ENCODE measurements around the gene CATSPERE. TPM values are rescaled to one million over a fixed set of nuclear protein-coding genes. Genes with fewer than 3 reads are reported as not detected.

The CATSPERE gene
- total RNA-seq, 1 donor from 2014 or later: 1.1 TPM

DNA sequence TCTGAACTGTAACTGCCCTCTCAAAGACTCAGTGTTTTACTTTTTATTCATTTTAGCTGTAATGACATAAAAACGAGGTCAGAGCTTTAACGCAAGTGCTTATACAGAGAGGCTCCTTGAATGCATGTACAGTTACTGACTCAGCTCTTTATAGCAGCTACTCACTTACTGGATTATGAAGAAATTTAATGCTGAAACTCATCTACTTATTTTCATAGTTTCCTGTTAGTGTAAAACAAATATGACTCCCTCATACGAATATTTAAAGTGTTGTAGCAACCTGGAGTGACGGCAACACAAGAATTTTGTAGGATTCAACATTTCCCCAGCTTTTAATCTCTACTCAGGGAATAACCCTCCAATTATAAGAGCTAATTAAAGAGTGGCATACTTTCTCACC lies 42.0 kb upstream of the CATSPERE start:
- TF ChIP-seq CTCF (IDR thresholded peaks at IDR 0.05; ENCODE audit: unreplicated experiment): no peak
- Mint-ChIP-seq H3K36me3 (ENCODE audit: low read depth, unreplicated experiment) (peaks cover 16% of the 10 kb centered on the region), H3K27ac (ENCODE audit: unreplicated experiment) (no peak overlapping the region), H3K4me1 (ENCODE audit: unreplicated experiment) (no peaks in the 10 kb centered on the region), H3K4me3 (ENCODE audit: unreplicated experiment) (no peak overlapping the region), H3K27me3 (ENCODE audit: unreplicated experiment) (no peaks in the 10 kb centered on the region), H3K9me3 (ENCODE audit: unreplicated experiment) (no peaks in the 10 kb centered on the region)
- no peak for DNase-seq (ENCODE audit: low spot score)

GRCh38 chr1:244422174-244422573 lies 38.9 kb upstream of the CATSPERE start:
- Mint-ChIP-seq H3K27me3 (ENCODE audit: unreplicated experiment) (no peaks in the 10 kb centered on the region), H3K36me3 (ENCODE audit: low read depth, unreplicated experiment) (peaks cover 8% of the 10 kb centered on the region), H3K9me3 (ENCODE audit: unreplicated experiment) (no peaks in the 10 kb centered on the region), H3K4me3 (ENCODE audit: unreplicated experiment) (no peak overlapping the region), H3K4me1 (ENCODE audit: unreplicated experiment) (no peaks in the 10 kb centered on the region), H3K27ac (ENCODE audit: unreplicated experiment) (no peak overlapping the region)
- TF ChIP-seq CTCF (IDR thresholded peaks at IDR 0.05; ENCODE audit: unreplicated experiment): no peak
- DNase-seq (ENCODE audit: low spot score): no peak

- TF ChIP-seq CTCF (IDR thresholded peaks at IDR 0.05; ENCODE audit: unreplicated experiment): no peak
- no peak for DNase-seq (ENCODE audit: low spot score)
- peaks cover 13% of the 10 kb centered on the region for H3K4me1 Mint-ChIP-seq (ENCODE audit: unreplicated experiment)
- no peak overlapping the region for H3K4me3 Mint-ChIP-seq (ENCODE audit: unreplicated experiment)
- no peaks in the 10 kb centered on the region for H3K27me3 Mint-ChIP-seq (ENCODE audit: unreplicated experiment)
- H3K36me3 Mint-ChIP-seq (ENCODE audit: low read depth, unreplicated experiment): peaks cover 3% of the 10 kb centered on the region
- H3K9me3 Mint-ChIP-seq (ENCODE audit: unreplicated experiment): no peaks in the 10 kb centered on the region
- no peak overlapping the region for H3K27ac Mint-ChIP-seq (ENCODE audit: unreplicated experiment)
Measured at GRCh38 chr1:244424649-244425334, 36.3 kb upstream of the CATSPERE start.

DNA sequence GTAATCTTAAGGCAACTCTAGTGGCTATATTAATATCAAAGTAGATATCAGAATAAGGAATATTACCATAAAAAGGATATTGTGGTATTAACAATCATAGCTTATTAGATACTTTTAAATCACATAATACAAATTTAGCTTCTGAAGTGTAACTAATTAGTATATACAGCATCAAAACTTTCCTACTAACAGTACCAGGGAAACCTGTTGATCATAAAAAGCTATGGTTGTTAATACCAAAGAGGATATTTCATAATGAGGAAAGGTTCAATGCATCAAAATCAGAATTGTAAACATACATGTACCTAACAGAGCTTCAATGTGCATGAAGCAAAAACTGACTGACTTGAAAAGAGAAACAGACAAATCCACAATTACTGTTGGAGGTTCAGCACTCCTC lies 33.4 kb upstream of the CATSPERE start:
- Mint-ChIP-seq H3K4me3 (ENCODE audit: unreplicated experiment) (no peak overlapping the region), H3K4me1 (ENCODE audit: unreplicated experiment) (peaks cover 13% of the 10 kb centered on the region), H3K27me3 (ENCODE audit: unreplicated experiment) (no peaks in the 10 kb centered on the region), H3K27ac (ENCODE audit: unreplicated experiment) (no peak overlapping the region), H3K9me3 (ENCODE audit: unreplicated experiment) (no peaks in the 10 kb centered on the region), H3K36me3 (ENCODE audit: low read depth, unreplicated experiment) (peaks cover 3% of the 10 kb centered on the region)
- DNase-seq (ENCODE audit: low spot score): no peak
- TF ChIP-seq CTCF (IDR thresholded peaks at IDR 0.05; ENCODE audit: unreplicated experiment): no peak

GRCh38 chr1:244429818-244430217 lies 31.3 kb upstream of the CATSPERE start:
- DNase-seq (ENCODE audit: low spot score): no peak
- no peaks in the 10 kb centered on the region for H3K27me3 Mint-ChIP-seq (ENCODE audit: unreplicated experiment)
- H3K4me1 Mint-ChIP-seq (ENCODE audit: unreplicated experiment): peaks cover 13% of the 10 kb centered on the region
- no peak for TF ChIP-seq CTCF (IDR thresholded peaks at IDR 0.05; ENCODE audit: unreplicated experiment)
- no peak overlapping the region for H3K4me3 Mint-ChIP-seq (ENCODE audit: unreplicated experiment)
- no peak overlapping the region for H3K27ac Mint-ChIP-seq (ENCODE audit: unreplicated experiment)
- H3K36me3 Mint-ChIP-seq (ENCODE audit: low read depth, unreplicated experiment): no peaks in the 10 kb centered on the region
- H3K9me3 Mint-ChIP-seq (ENCODE audit: unreplicated experiment): no peaks in the 10 kb centered on the region

Data from endothelial cell (in vitro differentiated cells).